Daoy (cell line): ENCODE results near the gene TXNDC11. TPM values are rescaled to one million over a fixed set of nuclear protein-coding genes. Genes with fewer than 3 reads are reported as not detected.

Experiments
- DNase-seq: peaks from one replicate; pipeline ENCODE4 v3.0.0-alpha.2; 2015; ENCODE audit warnings: low read depth
- total RNA-seq: library from RNA; depleted of rRNA; stranded (reverse); fragments of >200 nt; shearing (Covaris generic); gene quantifications from 2 replicates; pipeline ENCODE4 v1.2.3, GENCODE V29; 2014

TXNDC11 gene
- total RNA-seq, 1 experiment from 2014 or later, result 15.8 TPM

GRCh38 chr16:11689031-11689840 lies 53.4 kb downstream of the TXNDC11 start:
- DNase-seq, result no peak

GRCh38 chr16:11688520-11688886 lies 54.2 kb downstream of the TXNDC11 start:
- no peak for DNase-seq

- DNase-seq, result no peak
Measured at GRCh38 chr16:11687601-11688519, 54.8 kb downstream of the TXNDC11 start.

- no peak for DNase-seq
Measured at GRCh38 chr16:11686713-11687380, 55.8 kb downstream of the TXNDC11 start.

GRCh38 chr16:11685844-11686618 lies 56.6 kb downstream of the TXNDC11 start:
- DNase-seq, result no peak

- no peak for DNase-seq
Measured at GRCh38 chr16:11684231-11685025, 58.2 kb downstream of the TXNDC11 start.

- DNase-seq, result no peak
Measured at GRCh38 chr16:11683145-11683544, 59.5 kb downstream of the TXNDC11 start.

- DNase-seq, result peak; percentile 31
Measured at GRCh38 chr16:11682655-11683096, 60.0 kb downstream of the TXNDC11 start.

GRCh38 chr16:11681976-11682654 lies 60.5 kb downstream of the TXNDC11 start:
- no peak for DNase-seq

- DNase-seq, result no peak
Measured at GRCh38 chr16:11681556-11681955, 61.1 kb downstream of the TXNDC11 start.

- DNase-seq, result no peak
Measured at GRCh38 chr16:11679941-11680911, 62.4 kb downstream of the TXNDC11 start.

- DNase-seq, result no peak
Measured at GRCh38 chr16:11679250-11679649, 63.4 kb downstream of the TXNDC11 start.

- DNase-seq, result no peak
Measured at GRCh38 chr16:11677959-11678881, 64.4 kb downstream of the TXNDC11 start.

GRCh38 chr16:11677451-11677951 lies 65.2 kb downstream of the TXNDC11 start:
- no peak for DNase-seq

GRCh38 chr16:11676799-11677198 lies 65.9 kb downstream of the TXNDC11 start:
- no peak for DNase-seq

GRCh38 chr16:11675561-11676511 lies 66.8 kb downstream of the TXNDC11 start:
- DNase-seq, result no peak
